ENCODE results near the gene SUPT6H.
"Not testable (repeated sequence)": the region's sequence is repeated elsewhere in the genome, so short reads cannot be mapped to it uniquely, and the experiment has no call there.

SUPT6H gene

GRCh38 chr17:28717578-28718332, 55.8 kb downstream of the SUPT6H start, which contains the start of gene RAB34:
Gene RAB34, minus strand, starts transcription at chr17:28717868. Its CDS starts 602 bp downstream, at chr17:28717266.
- peak in 43 of 58 donors; percentile 23 to 78 (median 43) for DNase-seq

GRCh38 chr17:28718333-28719020, 56.5 kb downstream of the SUPT6H start:
- DNase-seq = no peak

- DNase-seq = no peak
Measured at GRCh38 chr17:28719021-28719433, 57.0 kb downstream of the SUPT6H start.

- no peak for DNase-seq
Measured at GRCh38 chr17:28720247-28720996, 58.4 kb downstream of the SUPT6H start.

- not testable (repeated sequence) for DNase-seq
Measured at GRCh38 chr17:28720997-28721329, 59.0 kb downstream of the SUPT6H start.

- DNase-seq = no peak
Measured at GRCh38 chr17:28722417-28723158, 60.6 kb downstream of the SUPT6H start.

GRCh38 chr17:28723159-28723835, 61.3 kb downstream of the SUPT6H start:
- no peak for DNase-seq

- not testable (repeated sequence) for DNase-seq
Measured at GRCh38 chr17:28723836-28724499, 62.0 kb downstream of the SUPT6H start.

GRCh38 chr17:28724500-28725165, 62.6 kb downstream of the SUPT6H start:
- no peak for DNase-seq

- DNase-seq = peak in 1 of 58 donors; percentile 16
Measured at GRCh38 chr17:28725166-28725659, 63.2 kb downstream of the SUPT6H start.

- DNase-seq = peak in 13 of 58 donors; percentile 31 to 73 (median 48)
Measured at GRCh38 chr17:28725660-28726225, 63.7 kb downstream of the SUPT6H start.

- peak in 50 of 58 donors; percentile 27 to 83 (median 69) for DNase-seq
Measured at GRCh38 chr17:28726226-28726626, 64.2 kb downstream of the SUPT6H start, which contains the start of gene TLCD1. Gene TLCD1, minus strand, starts transcription at chr17:28726233. Its CDS starts 136 bp downstream, at chr17:28726097.

- DNase-seq = peak; percentile 42 to 96 (median 88)
Measured at GRCh38 chr17:28726627-28727491, 64.9 kb downstream of the SUPT6H start.

GRCh38 chr17:28728364-28729200, 66.6 kb downstream of the SUPT6H start, which contains the start of gene NEK8:
Gene NEK8, plus strand, starts transcription at chr17:28728788. Its CDS starts 26 bp downstream, at chr17:28728814.
- peak in 57 of 58 donors; percentile 55 to 94 (median 88) for DNase-seq

- DNase-seq = no peak
Measured at GRCh38 chr17:28729950-28730330, 67.9 kb downstream of the SUPT6H start.

GRCh38 chr17:28733346-28733745, 71.3 kb downstream of the SUPT6H start:
- no peak for DNase-seq

Measured in anterior cingulate cortex (tissue), 58 donors.